Spleen (tissue), 7 donors: Measurements from ENCODE around the gene EDN1.

ENCODE experiments used
- POLR2A ChIP-seq, 3 donors: fragments of 450-650 bp; IDR thresholded peaks; one replicate each; pipeline ENCODE4 v1.5.1; 2017; ENCODE audit warnings: antibody characterized with exemption in 3 of 3, mild to moderate bottlenecking in 1 of 3
- POLR2AphosphoS5 ChIP-seq, 3 donors: sonication (generic); formaldehyde crosslinking; IDR thresholded peaks; one replicate each; pipeline ENCODE4 v1.5.1; 2017; ENCODE audit warnings: antibody characterized with exemption in 3 of 3
- TF ChIP-seq, protein P1 (sequence below), 11 experiments: fragments of 200-600 bp in 7 of 11; fragments of 450-650 bp in 4 of 11; sonication (generic) in 4 of 11; IDR thresholded peaks in 8 of 11; conservative IDR thresholded peaks in 3 of 11; 1 replicate in 7 of 11; 2 replicates in 4 of 11; pipeline versions ENCODE4 v1.4.0 to v1.8.0; 2016 to 2021; ENCODE audit warnings: antibody characterized with exemption in 11 of 11, inconsistent platforms in 4 of 11, mild to moderate bottlenecking in 1 of 11
- donor health status: DM: no; HTN: no; CAD: no; lungs with moderate emphysema.
- donor health status: DM: no; HTN: no; CAD: no.
- donor health status: DM: no; HTN: no; CAD: no.

DNA sequence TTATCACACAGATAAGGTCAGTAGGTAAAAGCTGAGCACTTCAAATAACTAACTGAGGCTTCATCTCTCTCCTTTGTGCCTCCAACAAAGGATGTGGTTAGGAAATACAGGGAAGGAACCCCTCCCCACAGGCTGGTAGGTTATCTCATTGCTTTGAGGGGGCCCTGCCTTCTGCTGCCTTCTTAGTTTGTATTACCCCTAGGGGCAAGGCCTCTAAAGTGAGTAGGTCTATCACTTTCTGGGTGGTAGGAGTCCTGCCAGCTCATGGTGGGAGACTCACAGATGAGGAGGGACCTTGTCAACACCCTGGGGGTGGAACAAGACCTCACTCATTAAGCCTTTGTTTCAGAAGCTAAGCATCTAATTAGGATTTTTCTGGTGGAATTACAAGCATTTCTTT, 34.6 kb downstream of the EDN1 start:
- TF ChIP-seq POLR2A (IDR thresholded peaks at IDR 0.05) (no peak), POLR2AphosphoS5 (IDR thresholded peaks at IDR 0.05) (no peak)
- TF ChIP-seq, protein P1, sequence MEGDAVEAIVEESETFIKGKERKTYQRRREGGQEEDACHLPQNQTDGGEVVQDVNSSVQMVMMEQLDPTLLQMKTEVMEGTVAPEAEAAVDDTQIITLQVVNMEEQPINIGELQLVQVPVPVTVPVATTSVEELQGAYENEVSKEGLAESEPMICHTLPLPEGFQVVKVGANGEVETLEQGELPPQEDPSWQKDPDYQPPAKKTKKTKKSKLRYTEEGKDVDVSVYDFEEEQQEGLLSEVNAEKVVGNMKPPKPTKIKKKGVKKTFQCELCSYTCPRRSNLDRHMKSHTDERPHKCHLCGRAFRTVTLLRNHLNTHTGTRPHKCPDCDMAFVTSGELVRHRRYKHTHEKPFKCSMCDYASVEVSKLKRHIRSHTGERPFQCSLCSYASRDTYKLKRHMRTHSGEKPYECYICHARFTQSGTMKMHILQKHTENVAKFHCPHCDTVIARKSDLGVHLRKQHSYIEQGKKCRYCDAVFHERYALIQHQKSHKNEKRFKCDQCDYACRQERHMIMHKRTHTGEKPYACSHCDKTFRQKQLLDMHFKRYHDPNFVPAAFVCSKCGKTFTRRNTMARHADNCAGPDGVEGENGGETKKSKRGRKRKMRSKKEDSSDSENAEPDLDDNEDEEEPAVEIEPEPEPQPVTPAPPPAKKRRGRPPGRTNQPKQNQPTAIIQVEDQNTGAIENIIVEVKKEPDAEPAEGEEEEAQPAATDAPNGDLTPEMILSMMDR (IDR thresholded peaks at IDR 0.05 in 8 of 11, conservative IDR thresholded peaks at IDR 0.05 in 3 of 11): no peak
